ENCODE measurements around the gene PRCC.
A peak's percentile ranks its signal among the peaks of the same experiment; 100 is the strongest.

Gene PRCC, protein sequence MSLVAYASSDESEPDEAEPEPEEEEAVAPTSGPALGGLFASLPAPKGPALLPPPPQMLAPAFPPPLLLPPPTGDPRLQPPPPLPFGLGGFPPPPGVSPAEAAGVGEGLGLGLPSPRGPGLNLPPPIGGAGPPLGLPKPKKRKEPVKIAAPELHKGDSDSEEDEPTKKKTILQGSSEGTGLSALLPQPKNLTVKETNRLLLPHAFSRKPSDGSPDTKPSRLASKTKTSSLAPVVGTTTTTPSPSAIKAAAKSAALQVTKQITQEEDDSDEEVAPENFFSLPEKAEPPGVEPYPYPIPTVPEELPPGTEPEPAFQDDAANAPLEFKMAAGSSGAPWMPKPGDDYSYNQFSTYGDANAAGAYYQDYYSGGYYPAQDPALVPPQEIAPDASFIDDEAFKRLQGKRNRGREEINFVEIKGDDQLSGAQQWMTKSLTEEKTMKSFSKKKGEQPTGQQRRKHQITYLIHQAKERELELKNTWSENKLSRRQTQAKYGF

DNA sequence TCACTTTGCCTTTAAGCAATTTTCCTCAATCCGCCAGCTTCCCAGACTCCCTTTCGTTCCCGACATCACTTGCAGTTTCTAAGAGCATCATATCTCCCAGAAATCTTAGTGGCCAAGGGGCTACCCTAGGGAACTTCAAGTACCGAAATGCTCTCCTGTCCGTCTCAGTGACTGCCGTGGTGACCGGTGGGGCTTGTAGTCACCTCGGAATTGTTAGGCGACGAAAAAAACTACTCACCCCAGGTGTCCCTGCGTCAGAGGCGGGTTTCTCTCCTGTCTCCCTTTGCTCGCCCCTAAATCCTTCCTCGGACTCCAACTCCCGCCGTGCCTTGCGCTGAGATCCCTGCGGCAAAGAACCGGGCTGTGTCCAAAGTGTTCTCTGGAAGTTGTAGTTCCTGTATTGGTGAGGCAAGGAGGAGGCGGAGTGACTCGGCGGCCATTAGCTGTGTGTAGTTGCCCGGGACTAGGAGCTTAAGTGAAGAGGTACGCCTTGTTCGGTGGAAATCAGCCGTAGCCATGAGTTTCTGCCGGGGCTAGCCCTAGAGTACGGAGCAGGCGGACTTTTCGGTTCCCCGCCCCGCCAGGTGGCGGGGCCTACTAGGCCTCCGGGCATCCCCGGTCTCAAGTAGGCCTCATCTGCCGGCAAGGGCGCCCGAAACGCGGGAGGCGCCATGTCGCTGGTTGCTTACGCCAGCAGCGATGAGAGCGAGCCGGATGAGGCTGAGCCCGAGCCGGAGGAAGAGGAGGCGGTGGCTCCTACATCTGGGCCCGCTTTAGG, at the start of gene PRCC:
Gene PRCC (plus strand): TSS at position 435 of the 778 bp plus-strand sequence. CDS start 237 bp downstream, at position 672.
- peak; percentile 90 for DNase-seq (ENCODE audit: low spot score)

DNA sequence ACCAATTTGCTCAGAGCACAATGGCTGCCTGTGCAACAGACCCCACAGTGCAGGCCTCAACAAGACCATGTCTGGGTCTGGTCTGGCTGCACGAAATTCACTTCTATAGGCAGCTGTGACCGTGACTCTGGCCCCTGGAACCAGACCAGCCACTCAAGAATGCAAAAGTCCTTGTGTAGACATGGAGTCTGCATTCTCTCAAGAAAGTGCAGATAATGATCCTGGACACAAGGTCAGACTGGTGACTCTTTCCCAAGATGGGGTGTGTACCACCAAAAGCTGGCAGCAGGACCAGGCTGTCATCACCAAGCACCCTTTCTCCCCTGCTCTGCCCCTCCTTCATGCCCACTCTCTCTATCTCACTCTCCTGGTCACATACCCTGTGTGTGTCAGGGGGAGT, 46.2 kb upstream of the PRCC start:
- no peak for DNase-seq (ENCODE audit: low spot score)

DNA sequence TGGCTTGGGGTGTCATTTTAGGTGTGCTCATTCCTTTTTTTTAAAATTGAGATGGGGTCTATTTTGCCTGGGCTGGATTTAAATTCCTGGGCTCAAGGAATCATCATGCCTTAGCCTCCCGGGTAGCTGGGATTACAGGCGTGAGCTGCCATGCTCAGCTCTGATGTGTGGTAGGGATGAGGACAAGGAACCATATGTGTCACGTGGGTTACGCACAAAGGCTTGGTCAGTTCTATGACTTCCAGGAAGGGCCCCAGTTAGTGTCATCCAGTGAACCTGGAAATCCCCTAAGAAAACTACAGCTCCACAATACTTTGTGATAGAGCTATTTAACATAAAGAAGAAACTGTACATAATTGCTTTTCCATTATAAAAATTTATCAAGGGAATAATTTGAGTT, 45.8 kb upstream of the PRCC start:
- no peak for DNase-seq (ENCODE audit: low spot score)

DNA sequence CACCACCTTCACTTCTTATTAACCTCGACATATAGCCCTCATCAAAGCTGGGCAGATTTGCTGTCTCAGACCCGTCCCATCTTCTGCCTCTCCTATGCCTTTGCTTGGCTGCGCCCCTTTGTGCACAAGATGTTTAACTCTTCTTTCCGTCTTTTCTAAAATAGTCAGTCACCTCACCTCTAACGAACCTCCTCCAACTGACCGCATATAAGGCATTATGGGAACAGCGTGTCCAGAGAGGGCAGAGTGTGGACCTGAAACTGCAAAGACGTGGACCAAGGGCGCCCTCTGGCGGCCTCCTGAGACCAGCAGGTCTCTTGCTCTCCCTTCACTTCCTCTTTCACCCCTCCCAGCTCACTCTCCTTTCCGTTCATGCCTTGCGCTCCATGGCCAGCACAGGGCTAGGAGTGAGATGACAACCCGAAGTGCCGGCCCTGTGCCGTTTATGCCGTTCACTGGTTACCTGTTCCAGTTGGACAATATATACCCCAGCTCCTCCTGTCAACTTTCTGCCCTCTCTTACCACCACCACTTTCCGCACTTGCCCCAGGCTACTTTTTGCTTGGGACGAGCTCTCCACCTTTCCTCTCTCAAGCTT, 41.6 kb upstream of the PRCC start:
- peak; percentile 85 for DNase-seq (ENCODE audit: low spot score)

DNA sequence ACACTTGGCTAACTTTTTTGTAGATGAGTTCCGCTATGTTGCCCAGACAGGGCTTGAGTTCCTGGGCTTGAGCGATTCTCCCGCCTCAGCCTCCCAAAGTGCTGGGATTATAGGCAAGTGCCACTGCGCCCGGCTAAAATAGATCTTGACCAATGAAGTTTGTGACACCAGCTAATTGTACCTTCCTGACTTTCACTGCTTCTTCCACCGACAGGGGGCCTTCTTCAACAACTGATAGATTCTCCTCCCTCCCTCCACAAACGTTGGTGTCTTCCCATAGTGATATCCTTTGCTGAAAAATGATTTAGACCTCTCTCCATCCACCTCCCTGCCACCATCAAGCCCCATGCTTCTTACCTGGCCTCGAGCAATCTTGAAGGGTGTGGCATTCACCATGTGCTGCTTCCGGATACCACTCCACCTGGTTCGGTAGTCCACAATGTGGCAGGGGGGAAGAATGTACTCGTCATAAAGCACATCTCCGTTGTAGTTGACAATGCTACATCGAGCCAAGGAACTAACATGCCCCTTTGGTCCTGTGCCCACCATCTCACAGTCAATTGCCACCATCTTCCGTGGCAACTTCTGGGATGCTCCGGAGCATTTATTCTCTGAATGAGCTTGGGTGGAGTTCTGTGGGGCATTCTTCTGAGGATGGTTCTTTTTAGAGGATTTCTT, 40.6 kb upstream of the PRCC start:
- peak; percentile 69 for DNase-seq (ENCODE audit: low spot score)

DNA sequence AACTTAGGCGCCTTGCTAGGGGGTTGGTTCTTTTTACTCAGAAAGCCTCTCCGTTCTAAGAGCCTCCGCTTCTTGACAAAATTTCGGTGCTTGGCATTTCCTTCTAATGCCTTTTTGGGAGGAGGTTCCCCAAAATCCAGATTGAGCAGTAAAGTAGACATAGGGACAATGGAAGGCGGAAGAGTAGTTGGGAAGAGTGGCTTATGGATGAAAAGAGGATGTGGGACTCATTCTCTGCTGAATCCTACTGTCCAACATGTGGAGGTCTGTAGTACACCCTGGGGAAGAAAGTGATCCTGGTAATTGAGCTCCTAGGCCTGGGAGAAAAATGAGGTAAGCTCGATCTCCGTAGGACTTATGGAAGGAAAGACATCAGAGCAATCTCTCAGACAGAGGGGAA, 39.8 kb upstream of the PRCC start:
- DNase-seq (ENCODE audit: low spot score) = no peak

DNA sequence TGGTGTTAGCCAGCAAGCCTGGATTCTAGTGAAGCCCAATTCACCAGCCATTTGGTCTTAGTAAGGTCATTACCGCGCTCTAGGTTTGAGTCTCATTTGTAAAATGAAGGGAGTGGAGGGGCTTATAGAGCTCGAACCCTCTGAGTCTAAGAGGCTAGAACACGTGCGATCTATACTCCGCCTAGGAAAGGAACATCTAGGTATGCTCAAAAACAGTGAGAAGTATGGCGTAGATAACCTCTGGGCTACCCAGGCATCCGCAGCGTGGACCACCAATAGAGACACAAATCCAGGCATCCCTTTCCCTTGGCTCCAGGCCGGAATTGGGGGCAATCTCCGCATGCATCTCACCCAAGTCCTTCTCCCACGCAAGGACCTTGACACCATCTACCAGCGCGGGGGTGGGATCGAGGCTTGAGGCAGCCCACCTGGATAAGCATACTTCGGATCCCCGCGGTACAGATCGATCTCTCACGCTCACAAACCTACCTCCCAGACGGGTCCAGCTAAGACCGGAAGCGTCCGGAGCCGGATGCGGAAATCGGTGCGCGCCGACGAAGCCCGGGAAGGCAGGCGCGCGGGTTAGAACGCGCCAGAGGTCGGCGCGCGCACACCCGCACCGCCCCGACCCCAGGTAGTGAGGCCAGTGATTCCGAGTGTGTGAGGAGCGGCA, 39.3 kb upstream of the PRCC start, which contains the start of gene METTL25B:
Gene METTL25B (plus strand): TSS at position 544 of the 673 bp plus-strand sequence. CDS start 636 bp downstream, outside the sequence.
- peak; percentile 86 for DNase-seq (ENCODE audit: low spot score)

DNA sequence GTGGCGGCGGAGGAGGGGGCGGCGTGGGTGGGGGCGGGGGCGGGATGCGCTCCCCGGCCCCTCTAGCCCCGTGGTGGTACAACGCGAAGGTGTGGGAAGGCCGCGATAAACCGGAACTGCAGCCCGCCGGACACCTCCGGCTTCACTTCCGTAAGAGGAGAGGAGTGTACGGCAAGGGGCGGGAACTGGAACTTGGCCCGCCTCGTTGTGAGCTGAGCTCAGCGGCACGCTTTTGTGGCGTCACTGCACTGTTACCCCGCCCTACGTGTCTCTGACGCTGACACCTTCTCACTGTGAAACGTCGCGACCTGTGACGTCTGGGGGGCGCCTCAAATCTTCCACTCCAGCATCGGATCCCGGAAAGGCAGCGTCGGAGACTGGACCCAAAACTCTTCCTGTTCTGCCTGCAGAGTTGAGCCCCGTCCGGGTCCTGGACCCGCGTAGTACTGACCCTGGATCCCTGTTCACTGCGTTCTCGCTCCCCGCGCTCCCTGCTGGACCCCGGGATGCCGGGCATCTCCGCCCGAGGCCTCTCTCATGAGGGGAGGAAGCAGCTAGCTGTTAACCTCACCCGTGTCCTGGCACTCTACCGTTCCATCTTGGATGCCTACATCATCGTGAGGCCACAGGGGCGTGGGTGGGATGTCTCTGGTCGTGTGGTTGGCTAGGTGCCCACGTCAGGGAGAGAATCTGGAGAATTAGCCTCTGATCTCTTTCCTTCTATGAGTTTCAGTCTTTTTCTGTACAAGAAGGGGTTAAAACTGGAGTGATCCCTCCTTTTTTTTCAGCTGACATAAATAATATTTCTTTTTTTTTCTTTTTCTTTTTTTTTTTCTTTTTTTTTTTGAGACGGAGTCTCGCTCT, 38.5 kb upstream of the PRCC start, which contains the start of gene ISG20L2:
Gene ISG20L2 (minus strand): TSS at position 168 of the 864 bp plus-strand sequence. CDS start 1,114 bp downstream, outside the sequence.
- DNase-seq (ENCODE audit: low spot score) = peak; percentile 94

DNA sequence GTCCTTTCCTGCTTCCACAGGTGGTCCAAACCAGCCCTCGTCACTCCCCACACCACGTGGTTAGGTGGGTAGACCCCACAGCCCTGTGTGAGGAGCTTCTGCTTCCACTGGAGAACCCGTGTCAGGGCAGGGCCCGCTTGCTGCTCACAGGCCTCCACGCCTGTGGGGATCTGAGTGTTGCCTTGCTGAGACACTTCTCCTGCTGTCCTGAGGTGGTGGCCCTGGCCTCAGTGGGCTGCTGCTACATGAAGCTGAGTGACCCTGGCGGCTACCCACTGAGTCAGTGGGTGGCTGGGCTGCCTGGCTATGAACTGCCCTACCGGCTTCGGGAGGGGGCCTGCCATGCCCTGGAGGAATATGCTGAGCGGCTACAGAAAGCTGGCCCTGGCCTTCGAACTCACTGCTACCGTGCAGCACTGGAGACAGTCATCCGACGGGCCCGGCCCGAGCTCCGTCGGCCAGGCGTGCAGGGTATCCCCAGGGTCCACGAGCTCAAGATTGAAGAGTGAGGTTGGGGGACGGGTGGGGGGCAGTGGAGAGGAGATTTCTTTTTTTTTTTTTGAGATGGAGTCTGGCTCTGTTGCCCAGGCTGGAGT, 33.2 kb upstream of the PRCC start:
- DNase-seq (ENCODE audit: low spot score) = no peak

DNA sequence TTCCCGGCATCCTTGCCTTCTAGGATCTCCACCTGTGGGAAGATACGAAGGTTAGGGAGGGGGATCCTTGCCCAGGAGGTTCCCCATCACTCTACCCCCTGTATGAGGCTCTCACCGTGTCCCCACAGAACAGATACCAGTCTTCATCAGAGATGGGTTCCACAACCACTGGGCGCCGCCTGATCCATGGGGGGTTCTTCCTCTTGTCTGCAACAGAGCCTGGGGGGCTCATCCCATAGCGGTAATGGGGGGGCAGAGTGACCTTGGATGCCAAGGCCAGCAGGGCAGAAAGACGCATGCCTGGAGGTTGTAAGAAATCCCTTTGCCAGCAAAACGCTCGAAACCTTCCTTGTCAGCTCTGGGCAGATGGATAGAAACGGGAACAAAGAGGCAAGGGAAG, 28.9 kb upstream of the PRCC start:
- DNase-seq (ENCODE audit: low spot score) = no peak

DNA sequence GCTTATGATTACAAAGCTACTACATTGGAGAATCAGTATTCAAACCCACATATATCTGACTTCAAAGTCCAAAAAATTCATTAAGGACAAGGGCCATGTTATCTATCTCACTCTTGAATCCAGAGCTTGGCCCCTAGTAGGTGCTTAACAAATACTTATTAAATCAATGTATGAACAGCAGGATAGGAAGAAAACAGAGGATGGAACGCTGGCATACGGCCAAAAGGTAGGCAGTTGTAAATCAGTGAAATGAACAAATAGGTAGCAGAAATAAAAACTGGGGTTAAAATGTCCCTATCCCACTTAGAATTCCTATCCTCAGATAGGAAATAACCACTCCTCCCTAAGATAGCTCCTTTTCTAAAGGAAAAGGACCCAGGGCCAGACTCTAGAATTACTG, 28.4 kb upstream of the PRCC start:
- no peak for DNase-seq (ENCODE audit: low spot score)

DNA sequence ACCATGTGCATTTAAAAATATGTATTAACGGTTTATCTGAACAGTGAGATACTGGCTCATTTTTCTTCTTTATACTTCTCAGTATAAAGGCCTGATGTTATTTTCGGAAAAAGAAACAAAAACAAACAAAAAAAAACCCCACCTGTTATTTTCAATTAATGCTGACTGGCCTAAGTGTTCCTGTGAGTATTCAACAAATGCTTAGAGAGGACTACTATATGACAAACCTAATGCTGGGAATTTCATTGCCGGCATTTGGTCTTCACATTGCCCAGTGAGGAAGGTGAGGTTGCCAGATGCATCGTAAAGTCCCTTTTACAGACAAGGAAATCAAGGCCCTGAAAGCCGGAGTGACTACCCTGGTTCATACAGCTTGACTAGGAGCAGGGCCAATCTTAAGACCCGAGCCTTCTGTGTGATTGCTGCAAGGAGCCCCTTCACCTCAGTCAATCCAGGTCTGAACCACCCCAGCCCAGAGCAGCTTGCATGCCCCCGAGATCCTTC, 27.0 kb upstream of the PRCC start:
- no peak for DNase-seq (ENCODE audit: low spot score)

DNA sequence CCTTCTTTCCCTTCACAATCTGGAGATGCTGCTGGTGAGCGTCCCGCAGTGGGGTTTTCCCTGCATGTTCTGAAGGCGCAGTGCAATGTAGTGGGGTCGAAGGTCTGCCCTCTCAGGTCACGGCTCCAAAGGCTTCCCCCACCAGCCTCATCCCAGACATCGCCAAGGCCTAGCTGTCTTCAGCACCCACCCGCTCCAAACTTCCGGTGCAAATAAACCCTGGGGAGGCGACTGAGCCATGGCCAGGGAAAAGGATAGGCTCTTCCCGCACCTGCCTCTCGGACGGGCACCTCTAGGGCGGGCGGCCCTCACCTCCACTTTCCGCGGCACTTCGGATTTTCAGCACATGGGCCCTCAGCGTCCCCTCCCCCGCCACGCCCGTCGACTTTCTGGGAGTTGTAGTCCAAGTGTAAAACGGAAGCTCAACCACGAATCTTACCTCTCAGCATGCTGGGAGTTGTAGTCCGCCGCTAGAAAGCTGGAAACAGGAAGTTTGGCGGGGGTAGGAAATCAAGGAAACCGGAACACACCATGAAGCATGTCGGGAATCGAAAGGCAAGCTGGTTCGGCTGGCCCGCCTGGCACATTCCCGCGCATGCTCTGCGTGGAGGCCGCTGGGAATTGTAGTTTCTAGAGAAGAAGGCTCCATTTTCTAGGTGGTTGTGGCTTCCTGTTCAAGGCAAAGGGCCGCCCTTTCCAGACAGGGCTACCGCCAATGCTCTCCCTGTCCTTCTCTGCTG, 26.4 kb upstream of the PRCC start, which contains the start of gene MRPL24:
Gene MRPL24 (minus strand): TSS at position 348 of the 740 bp plus-strand sequence. CDS start 2,384 bp downstream, outside the sequence.
- DNase-seq (ENCODE audit: low spot score) = peak; percentile 94

DNA sequence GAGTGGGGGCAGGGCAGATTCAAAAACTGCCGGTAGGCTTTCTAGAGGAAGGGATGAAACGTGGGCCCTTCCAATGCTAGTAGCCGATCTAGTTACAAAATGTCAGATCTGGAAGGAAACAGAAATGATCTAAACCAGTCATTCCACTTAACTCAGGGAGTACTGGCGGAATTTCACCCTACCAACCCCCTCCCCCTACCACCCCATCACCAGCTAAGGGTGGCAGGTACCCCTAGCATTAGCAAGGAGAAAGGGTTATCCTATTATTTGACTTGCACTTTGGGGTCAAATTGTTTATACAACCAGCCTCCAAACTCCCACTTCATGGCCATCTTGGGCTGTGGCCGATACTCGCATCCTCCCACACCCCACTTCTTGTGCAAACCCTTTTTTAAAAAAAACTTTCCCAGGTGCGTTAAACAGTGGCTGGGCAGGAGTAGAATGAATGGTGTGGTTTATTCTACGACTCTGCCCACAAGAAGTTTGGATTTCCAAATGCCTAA, 25.8 kb upstream of the PRCC start:
- DNase-seq (ENCODE audit: low spot score) = no peak

DNA sequence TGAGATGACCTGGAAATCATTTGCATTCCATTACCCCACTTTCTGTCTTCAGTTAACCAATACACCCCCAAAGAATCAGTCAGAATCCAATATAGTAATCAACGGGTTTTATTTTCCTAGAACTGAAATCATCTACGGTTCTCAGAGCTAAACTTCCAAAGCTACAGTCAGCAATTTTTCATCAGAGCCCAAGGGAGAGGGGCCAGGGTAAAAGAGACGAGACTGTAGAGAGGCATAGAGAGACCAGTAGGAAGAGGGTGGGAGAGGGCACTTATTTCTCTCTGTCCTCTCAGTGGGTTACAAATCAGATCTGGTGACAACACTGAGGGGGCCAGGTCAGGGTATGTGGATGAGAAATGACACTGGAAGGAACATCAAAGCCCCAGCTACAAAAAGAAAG, 25.3 kb upstream of the PRCC start:
- DNase-seq (ENCODE audit: low spot score) = no peak

DNA sequence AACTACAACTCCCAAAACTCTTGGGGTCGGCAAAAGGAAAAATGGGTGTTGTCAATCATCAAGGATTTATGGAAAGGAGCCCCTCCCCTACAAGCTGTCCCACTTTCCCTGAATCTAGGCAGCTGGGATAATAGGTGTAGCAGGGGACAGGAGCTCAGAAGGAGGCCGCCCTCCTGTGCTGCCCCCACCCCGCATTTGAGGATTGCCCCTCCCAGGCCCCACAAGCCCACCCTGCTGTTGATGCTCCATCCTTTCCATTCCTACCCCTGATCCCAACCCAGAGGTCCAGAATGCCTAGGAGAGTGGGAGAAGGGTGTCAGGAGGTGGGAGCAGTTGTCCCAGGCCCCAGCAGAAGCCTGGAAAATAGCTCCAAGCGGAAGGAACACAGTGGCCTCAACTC, 24.5 kb upstream of the PRCC start:
- no peak for DNase-seq (ENCODE audit: low spot score)

DNA sequence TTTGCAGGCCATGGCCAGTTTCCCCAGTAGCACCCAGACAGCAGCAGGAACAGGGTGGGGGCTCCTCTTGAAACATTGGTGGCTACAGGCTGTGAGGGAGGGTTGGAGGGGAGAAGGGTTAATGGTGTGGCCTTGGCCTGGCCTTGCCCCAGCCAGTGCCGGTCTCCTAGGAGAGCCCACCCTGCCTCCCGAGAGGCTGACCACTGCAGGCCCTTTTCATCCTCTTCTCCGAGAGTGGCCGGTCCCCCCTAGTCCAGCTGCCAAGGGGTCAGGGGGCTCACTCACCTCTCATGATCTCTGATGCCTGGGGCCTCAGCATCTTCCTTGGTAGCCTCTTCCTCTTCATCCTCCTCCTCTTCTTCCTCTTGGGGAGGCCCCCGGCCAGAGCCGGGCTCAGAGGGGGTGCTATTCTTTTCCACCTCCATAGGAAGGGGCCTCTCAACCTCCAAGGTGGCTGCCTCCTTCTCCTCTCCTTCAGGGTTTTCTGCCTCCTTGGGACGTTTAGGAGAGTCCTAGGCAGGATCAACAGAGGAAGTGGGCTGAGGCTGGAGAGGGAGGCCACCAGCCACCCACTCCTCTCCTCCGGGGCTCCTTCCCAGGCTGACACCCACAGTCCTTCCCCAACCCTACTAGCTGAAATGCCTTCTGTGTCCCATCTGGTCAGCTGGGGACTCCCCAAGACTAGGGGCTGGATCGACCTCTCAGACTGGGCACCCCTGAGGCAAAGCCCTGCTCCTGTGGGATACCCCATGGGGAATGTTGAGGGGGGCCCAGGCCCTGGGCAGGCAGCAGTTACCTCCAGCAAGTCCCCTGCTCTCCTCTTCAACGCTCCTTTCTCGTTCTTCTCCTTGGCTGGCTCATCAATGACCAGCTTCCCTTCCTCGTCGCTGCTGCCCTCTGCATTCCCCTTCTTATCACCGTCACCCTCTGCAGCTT, 23.7 kb upstream of the PRCC start:
- no peak for DNase-seq (ENCODE audit: low spot score)
